ENCODE measurements around the gene ARMC7.
"Not testable (repeated sequence)": the region's sequence is repeated elsewhere in the genome, so short reads cannot be mapped to it uniquely, and the experiment has no call there.

The ARMC7 gene

GRCh38 chr17:75138519-75138918 lies 28.8 kb downstream of the ARMC7 start:
- Mint-ChIP-seq H3K9me3 (ENCODE audit: low read depth) (no peaks in the 10 kb centered on the region), H3K4me1 (ENCODE audit: low read depth) (peaks cover 10% of the 10 kb centered on the region), H3K27me3 (no peaks in the 10 kb centered on the region), H3K4me3 (no peak overlapping the region), H3K36me3 (no peaks in the 10 kb centered on the region), H3K27ac (no peak overlapping the region)

GRCh38 chr17:75142236-75142971 lies 32.6 kb downstream of the ARMC7 start:
- Mint-ChIP-seq H3K27me3 (no peaks in the 10 kb centered on the region), H3K36me3 (peaks cover 3% of the 10 kb centered on the region), H3K4me1 (ENCODE audit: low read depth) (peaks cover 10% of the 10 kb centered on the region), H3K4me3 (no peak overlapping the region), H3K9me3 (ENCODE audit: low read depth) (no peaks in the 10 kb centered on the region), H3K27ac (no peak overlapping the region)

GRCh38 chr17:75144816-75145512 lies 35.2 kb downstream of the ARMC7 start:
- H3K36me3 Mint-ChIP-seq = peaks cover 10% of the 10 kb centered on the region
- H3K9me3 Mint-ChIP-seq (ENCODE audit: low read depth) = no peaks in the 10 kb centered on the region
- no peaks in the 10 kb centered on the region for H3K27me3 Mint-ChIP-seq
- H3K4me1 Mint-ChIP-seq (ENCODE audit: low read depth) = peaks cover 17% of the 10 kb centered on the region
- peak overlapping the region; percentile 34 for H3K27ac Mint-ChIP-seq
- no peak overlapping the region for H3K4me3 Mint-ChIP-seq

- H3K27me3 Mint-ChIP-seq = no peaks in the 10 kb centered on the region
- H3K9me3 Mint-ChIP-seq (ENCODE audit: low read depth) = no peaks in the 10 kb centered on the region
- H3K4me3 Mint-ChIP-seq = no peak overlapping the region
- H3K27ac Mint-ChIP-seq = no peak overlapping the region
- peaks cover 10% of the 10 kb centered on the region for H3K36me3 Mint-ChIP-seq
- H3K4me1 Mint-ChIP-seq (ENCODE audit: low read depth) = peaks cover 7% of the 10 kb centered on the region
Measured at GRCh38 chr17:75146592-75146991, 36.8 kb downstream of the ARMC7 start.

- Mint-ChIP-seq H3K27me3 (no peaks in the 10 kb centered on the region), H3K27ac (no peak overlapping the region), H3K4me1 (ENCODE audit: low read depth) (peaks cover 19% of the 10 kb centered on the region), H3K9me3 (ENCODE audit: low read depth) (no peaks in the 10 kb centered on the region), H3K4me3 (no peak overlapping the region), H3K36me3 (peaks cover 12% of the 10 kb centered on the region)
Measured at GRCh38 chr17:75147878-75148546, 38.2 kb downstream of the ARMC7 start.

- Mint-ChIP-seq H3K9me3 (ENCODE audit: low read depth) (no peaks in the 10 kb centered on the region), H3K4me3 (peak overlapping the region; percentile 91), H3K4me1 (ENCODE audit: low read depth) (peaks cover 34% of the 10 kb centered on the region), H3K36me3 (peaks cover 9% of the 10 kb centered on the region), H3K27me3 (no peaks in the 10 kb centered on the region), H3K27ac (no peak overlapping the region)
Measured at GRCh38 chr17:75151930-75152329, 42.2 kb downstream of the ARMC7 start.

- Mint-ChIP-seq H3K4me1 (ENCODE audit: low read depth) (peaks cover 34% of the 10 kb centered on the region), H3K36me3 (peaks cover 9% of the 10 kb centered on the region), H3K27ac (no peak overlapping the region), H3K27me3 (no peaks in the 10 kb centered on the region), H3K9me3 (ENCODE audit: low read depth) (no peaks in the 10 kb centered on the region), H3K4me3 (peak overlapping the region; percentile 91)
Measured at GRCh38 chr17:75152523-75152921, 42.8 kb downstream of the ARMC7 start.

GRCh38 chr17:75152922-75153779 lies 43.4 kb downstream of the ARMC7 start:
- peaks cover 34% of the 10 kb centered on the region for H3K4me1 Mint-ChIP-seq (ENCODE audit: low read depth)
- H3K36me3 Mint-ChIP-seq = peaks cover 6% of the 10 kb centered on the region
- no peaks in the 10 kb centered on the region for H3K9me3 Mint-ChIP-seq (ENCODE audit: low read depth)
- H3K27me3 Mint-ChIP-seq = no peaks in the 10 kb centered on the region
- H3K4me3 Mint-ChIP-seq = peak overlapping the region; percentile 91
- peak overlapping the region; percentile 72 for H3K27ac Mint-ChIP-seq

- no peaks in the 10 kb centered on the region for H3K9me3 Mint-ChIP-seq (ENCODE audit: low read depth)
- no peaks in the 10 kb centered on the region for H3K27me3 Mint-ChIP-seq
- peak overlapping the region; percentile 91 for H3K4me3 Mint-ChIP-seq
- H3K4me1 Mint-ChIP-seq (ENCODE audit: low read depth) = peaks cover 31% of the 10 kb centered on the region
- H3K27ac Mint-ChIP-seq = peak overlapping the region; percentile 72
- H3K36me3 Mint-ChIP-seq = peaks cover 5% of the 10 kb centered on the region
Measured at GRCh38 chr17:75153780-75154194, 44.0 kb downstream of the ARMC7 start.

- H3K27me3 Mint-ChIP-seq = no peaks in the 10 kb centered on the region
- H3K9me3 Mint-ChIP-seq (ENCODE audit: low read depth) = no peaks in the 10 kb centered on the region
- H3K4me3 Mint-ChIP-seq = peak within 1 kb of the TSS; percentile 91
- H3K27ac Mint-ChIP-seq = peak within 1 kb of the TSS; percentile 83
- peaks cover 31% of the 10 kb centered on the region for H3K4me1 Mint-ChIP-seq (ENCODE audit: low read depth)
- H3K36me3 Mint-ChIP-seq = peaks cover 5% of the 10 kb centered on the region
Measured at GRCh38 chr17:75154195-75155106, 44.7 kb downstream of the ARMC7 start, which contains the start of gene JPT1. Gene JPT1, minus strand, starts transcription at chr17:75154512. Its CDS starts 115 bp downstream, at chr17:75154397.

GRCh38 chr17:75155191-75155601 lies 45.4 kb downstream of the ARMC7 start:
- H3K27me3 Mint-ChIP-seq = no peaks in the 10 kb centered on the region
- H3K36me3 Mint-ChIP-seq = peaks cover 2% of the 10 kb centered on the region
- H3K4me3 Mint-ChIP-seq = peak overlapping the region; percentile 91
- peaks cover 27% of the 10 kb centered on the region for H3K4me1 Mint-ChIP-seq (ENCODE audit: low read depth)
- no peak overlapping the region for H3K27ac Mint-ChIP-seq
- no peaks in the 10 kb centered on the region for H3K9me3 Mint-ChIP-seq (ENCODE audit: low read depth)

- not testable (repeated sequence) for H3K27ac Mint-ChIP-seq
- peaks cover 13% of the 10 kb centered on the region for H3K4me1 Mint-ChIP-seq (ENCODE audit: low read depth)
Measured at GRCh38 chr17:75158480-75158879, 48.7 kb downstream of the ARMC7 start.

GRCh38 chr17:75159196-75160031 lies 49.6 kb downstream of the ARMC7 start:
- Mint-ChIP-seq H3K4me1 (ENCODE audit: low read depth) (peaks cover 13% of the 10 kb centered on the region), H3K9me3 (ENCODE audit: low read depth) (no peaks in the 10 kb centered on the region), H3K4me3 (no peak overlapping the region), H3K27ac (no peak overlapping the region), H3K36me3 (no peaks in the 10 kb centered on the region), H3K27me3 (no peaks in the 10 kb centered on the region)

More at GRCh38 chr17:75158480-75158879, 48.7 kb downstream of the ARMC7 start:
- not testable (repeated sequence) for H3K9me3 Mint-ChIP-seq (ENCODE audit: low read depth); H3K4me3 Mint-ChIP-seq; H3K27me3 Mint-ChIP-seq; H3K36me3 Mint-ChIP-seq

Measured in activated naive CD8-positive, alpha-beta T cell (primary cell).